ENCODE results near the gene ANTXRL.
"Not testable (repeated sequence)": the region's sequence is repeated elsewhere in the genome, so short reads cannot be mapped to it uniquely, and the experiment has no call there.

ANTXRL gene

DNA sequence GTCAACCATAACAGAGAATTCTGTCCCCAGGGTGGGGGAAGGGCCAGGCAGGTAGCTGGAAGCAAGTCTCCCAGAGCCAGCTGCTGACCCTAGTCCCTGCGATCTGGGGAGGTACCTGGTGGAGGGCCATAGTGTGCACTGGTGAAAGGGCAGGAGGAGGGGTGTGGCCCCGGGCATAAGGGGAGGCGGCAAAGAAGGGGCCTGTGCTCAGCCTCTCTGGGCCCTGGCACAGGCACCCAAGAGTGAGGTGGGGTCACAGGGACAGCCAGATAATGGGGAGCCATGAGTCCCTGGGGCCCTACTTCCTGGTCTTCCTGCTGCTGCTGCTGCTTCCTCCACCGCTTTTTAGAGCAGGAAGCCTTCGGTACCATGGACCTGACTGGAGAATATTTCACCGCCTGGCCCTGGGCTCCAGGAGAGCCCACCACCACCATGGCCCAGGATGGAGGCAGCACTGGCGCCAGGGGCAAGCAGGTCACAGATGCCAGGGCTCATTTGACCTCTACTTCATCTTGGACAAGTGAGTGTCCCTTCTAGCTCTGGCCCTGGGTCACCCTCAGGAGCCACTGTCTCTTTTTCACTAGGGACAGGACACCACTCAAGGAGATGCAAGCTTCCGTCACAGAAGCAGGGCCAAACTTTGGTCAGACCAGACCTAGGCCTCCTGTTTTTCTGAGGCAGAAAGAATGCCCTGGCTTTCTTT, at the start of gene ANTXRL:
Gene ANTXRL (plus strand): TSS at position 7 of the 703 bp plus-strand sequence. CDS start 266 bp downstream, at position 273.
- TF ChIP-seq, protein P1, sequence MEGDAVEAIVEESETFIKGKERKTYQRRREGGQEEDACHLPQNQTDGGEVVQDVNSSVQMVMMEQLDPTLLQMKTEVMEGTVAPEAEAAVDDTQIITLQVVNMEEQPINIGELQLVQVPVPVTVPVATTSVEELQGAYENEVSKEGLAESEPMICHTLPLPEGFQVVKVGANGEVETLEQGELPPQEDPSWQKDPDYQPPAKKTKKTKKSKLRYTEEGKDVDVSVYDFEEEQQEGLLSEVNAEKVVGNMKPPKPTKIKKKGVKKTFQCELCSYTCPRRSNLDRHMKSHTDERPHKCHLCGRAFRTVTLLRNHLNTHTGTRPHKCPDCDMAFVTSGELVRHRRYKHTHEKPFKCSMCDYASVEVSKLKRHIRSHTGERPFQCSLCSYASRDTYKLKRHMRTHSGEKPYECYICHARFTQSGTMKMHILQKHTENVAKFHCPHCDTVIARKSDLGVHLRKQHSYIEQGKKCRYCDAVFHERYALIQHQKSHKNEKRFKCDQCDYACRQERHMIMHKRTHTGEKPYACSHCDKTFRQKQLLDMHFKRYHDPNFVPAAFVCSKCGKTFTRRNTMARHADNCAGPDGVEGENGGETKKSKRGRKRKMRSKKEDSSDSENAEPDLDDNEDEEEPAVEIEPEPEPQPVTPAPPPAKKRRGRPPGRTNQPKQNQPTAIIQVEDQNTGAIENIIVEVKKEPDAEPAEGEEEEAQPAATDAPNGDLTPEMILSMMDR (IDR thresholded peaks at IDR 0.05; ENCODE audit: extremely low read depth, missing control alignments) = no peak
- no peak for DNase-seq (ENCODE audit: low spot score)

DNA sequence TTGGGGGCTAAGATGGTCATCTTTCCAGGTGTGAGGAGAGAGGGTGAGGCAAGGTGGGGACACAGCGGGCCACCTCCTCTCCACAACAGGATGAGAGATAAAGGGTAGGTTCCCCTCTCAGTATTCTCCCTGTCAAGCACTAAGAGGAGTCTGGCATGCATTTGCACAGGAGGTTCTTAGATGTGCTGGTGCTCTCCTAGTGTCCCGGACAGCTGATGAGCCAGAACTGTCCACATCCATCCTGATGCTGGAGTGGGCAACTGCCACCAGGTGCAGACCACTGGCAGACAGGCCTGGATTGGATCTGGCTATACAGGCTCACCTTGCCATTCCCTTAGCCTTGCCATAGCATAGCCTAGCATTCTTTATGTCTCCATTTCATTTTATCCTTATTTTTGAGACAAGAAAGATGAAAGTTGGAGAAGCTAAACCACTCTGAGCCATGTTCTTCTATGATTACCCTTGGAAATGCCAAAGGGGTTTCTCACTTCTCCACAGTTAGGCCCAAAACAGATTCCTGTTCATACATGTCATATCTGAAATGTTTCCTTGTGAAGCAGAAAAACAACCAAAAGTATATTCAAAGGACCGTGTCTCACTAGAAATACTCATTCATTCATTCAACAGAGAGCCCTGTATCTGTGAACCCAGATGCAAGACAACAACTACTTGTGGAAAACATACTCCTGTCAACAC, 48.8 kb upstream of the ANTXRL start:
- TF ChIP-seq, protein P1 (IDR thresholded peaks at IDR 0.05; ENCODE audit: extremely low read depth, missing control alignments) = no peak
- no peak for DNase-seq (ENCODE audit: low spot score)

DNA sequence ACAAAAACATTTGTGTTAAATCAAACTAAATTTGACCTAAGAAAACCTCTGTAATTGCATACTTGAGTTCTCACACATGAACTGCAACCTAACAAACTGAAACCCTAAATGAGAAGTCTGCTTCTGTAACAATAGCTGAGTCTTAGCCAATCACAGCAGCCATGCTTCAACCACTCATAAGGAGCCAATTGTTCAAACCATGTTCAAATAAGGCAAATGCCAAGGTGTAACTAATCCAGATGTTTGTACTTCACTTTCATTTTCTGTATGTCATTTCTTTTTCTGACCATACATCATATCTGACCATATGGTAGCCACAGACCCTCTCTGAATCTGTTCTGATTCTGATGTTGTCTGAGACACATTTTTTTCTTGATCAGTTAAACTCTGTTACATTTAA, 47.5 kb upstream of the ANTXRL start:
- TF ChIP-seq, protein P1 (IDR thresholded peaks at IDR 0.05; ENCODE audit: extremely low read depth, missing control alignments) = no peak
- no peak for DNase-seq (ENCODE audit: low spot score)

DNA sequence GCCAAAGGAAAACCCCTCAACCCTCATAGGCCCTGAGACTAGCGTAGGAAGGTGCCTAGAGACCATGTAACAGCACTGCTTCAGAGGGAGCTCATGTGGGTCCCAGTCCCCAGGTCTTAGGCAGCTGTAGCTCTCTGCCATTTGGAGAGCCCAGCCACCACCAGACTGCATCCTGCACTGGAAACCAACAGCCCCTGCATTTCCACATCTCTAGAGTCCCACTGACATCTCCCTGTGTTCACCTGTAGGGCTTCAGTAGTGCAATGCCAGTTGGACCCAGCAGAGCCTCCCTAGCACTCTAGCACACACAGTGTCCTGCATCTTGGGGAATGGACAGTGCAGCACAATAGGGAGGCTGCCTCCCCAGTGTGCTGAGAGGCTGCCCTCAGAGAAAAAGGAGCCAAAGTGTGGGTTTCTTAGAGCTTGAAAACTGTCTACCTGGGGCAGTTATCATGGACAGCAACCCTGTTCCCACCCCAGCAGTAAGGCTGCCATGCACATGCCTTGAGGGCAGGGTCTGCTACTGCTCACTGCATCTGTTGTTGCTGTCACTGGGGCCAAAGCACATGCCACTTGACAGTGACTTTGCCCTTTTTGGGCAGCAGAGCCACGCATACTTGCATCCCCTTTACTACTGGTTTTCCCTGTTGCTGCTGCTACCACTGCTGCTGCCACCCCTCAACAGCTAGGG, 46.7 kb upstream of the ANTXRL start:
- no peak for DNase-seq (ENCODE audit: low spot score)
- TF ChIP-seq, protein P1 (IDR thresholded peaks at IDR 0.05; ENCODE audit: extremely low read depth, missing control alignments) = no peak

DNA sequence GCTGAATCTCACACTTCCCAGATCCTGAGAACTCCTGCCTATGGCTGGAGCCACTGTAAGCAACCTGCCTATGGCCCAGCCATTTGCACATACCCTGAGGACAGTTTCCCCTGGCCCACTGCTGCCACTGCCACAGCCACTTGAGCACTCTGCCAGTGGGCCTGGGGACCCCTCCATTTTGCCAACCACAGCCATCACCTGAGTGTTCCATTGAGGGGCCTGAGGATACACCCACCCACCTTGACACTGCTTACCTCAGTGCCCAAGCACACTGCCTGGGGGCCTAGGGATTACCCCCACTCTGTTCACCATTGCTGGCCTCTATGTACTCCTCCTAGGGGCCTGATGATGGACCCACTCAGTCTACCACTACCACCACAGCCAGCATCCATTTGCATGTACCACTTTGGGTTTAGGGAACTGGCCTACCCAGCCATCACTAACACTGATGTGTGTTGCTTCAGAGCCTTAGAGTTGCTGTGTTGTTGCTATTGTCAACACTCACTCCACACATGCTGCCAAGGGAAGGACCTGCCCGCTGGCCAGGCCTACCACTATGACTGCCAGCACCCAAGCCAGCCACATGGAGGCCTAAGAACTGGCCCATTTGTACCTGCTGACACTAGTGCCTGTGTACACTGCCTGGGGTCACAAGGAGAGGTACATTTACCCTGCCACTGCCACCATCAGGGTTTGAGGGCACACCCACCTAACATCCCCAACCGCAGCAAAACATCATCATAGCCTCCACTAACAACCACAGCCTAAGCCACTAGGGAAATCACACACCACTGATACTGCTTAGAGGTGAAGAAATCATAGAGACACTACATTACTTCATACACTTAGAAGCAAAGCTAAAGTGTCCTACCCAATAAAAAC, 45.9 kb upstream of the ANTXRL start:
- TF ChIP-seq, protein P1 (IDR thresholded peaks at IDR 0.05; ENCODE audit: extremely low read depth, missing control alignments) = no peak
- no peak for DNase-seq (ENCODE audit: low spot score)

DNA sequence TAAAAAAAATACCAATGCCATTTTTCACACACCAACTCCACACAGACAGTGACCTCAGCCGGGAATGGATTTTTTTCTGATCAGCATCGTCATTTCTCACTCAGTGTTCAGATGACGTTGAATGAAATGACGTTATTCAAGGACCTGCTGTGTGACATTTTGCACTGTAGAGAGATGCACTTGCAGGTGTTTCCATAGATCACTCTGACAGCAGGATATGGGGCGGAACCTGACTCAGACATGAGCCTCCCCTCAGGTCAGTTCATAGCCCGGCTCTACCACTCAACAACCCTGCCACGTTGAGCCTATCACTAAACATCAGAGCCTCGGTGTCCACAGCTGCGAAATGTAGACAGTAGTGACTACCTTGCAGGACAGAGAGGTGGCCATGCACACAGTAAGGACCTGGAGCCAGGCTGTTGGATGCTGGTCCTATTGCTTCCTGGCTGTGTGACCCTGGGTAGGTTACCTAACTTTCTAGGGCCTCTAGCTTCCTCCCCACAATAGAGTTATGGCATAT, 41.4 kb upstream of the ANTXRL start:
- DNase-seq (ENCODE audit: low spot score) = no peak
- TF ChIP-seq, protein P1 (IDR thresholded peaks at IDR 0.05; ENCODE audit: extremely low read depth, missing control alignments) = no peak

DNA sequence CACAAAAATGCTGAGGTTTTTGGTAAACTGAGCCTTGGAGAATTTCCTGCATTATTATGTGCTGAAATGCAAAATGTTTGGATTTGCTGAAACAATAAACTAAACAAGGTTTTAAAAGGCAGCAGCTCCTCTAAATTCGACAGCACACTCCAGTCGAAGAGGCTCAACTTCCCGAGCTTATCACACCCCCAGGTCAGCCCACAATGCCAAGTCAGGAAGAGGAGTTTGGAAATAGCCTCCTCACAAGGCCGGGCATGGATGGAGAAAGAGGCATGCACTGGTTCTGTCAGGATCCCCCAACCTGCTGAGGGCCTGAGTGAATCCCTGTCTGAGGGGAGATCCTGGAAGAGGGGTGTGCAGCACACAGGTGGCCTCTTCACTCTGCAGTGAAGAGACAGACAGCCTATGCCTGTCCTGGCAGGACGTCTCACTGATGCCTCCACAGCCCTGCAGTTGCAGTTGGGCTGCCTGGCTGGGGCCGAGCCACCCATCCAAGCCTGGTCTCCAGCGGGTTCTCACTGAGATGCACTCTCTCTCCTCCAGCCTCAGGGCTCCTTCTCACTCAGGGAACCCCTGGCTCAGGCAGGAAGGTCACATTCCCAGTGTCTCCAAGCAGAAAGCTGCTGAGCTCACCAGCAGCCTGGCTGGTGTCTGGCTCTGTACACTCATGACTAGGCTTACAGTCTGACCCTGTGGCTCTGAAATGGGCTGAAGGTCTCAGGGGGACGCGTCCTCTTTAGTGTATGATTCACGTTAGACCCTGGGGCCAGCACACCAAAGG, 40.2 kb upstream of the ANTXRL start:
- not testable (repeated sequence) for DNase-seq (ENCODE audit: low spot score)
